ENCODE data around the gene PPM1D. TPM values are rescaled to one million over a fixed set of nuclear protein-coding genes. Genes with fewer than 3 reads are reported as not detected.
A peak's percentile ranks its signal among the peaks of the same experiment; 100 is the strongest.
"Not testable (repeated sequence)": the region's sequence is repeated elsewhere in the genome, so short reads cannot be mapped to it uniquely, and the experiment has no call there.

Gene PPM1D
- polyA plus RNA-seq (ENCODE audit: insufficient read length in 4 of 4): 10 to 100 TPM; 19.2 to 27.2 (median 25.2) TPM

DNA sequence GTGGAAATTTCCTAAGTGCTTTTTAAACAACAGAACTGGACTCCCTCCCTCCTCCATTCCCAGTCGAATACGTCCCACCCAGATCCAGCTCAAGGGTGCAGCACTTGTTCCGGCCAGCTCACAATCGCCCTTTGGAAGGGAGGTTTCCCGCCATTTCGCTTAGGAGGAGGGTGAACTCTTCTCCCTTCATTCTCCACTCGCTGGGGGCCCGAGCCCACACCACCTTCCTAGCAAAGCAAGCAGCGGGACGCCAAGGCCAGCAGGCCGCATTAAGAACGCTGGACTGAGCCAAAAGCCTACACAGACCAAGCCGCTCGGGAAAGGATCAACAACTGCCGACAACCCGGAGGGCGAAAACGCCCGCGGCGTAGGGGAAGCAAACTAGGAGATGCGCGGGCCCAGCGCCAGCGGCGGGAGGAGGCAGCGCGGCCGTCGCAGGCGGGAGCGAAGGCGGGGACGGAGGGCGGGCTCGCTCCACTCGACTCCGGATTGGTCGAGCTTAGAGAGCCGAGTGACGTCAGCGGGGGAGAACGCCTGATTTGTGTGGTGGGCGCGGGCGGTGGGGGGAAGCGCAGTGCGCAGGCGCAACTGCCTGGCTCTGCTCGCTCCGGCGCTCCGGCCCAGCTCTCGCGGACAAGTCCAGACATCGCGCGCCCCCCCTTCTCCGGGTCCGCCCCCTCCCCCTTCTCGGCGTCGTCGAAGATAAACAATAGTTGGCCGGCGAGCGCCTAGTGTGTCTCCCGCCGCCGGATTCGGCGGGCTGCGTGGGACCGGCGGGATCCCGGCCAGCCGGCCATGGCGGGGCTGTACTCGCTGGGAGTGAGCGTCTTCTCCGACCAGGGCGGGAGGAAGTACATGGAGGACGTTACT is at the start of gene PPM1D:
Gene PPM1D, plus strand, starts transcription at position 574 of the 870 bp plus-strand sequence. Its CDS starts 222 bp downstream, at position 796.
- peak; percentile 98 to 100 (median 98) for DNase-seq (ENCODE audit: low read depth in 4 of 4, low spot score in 3 of 4)

DNA sequence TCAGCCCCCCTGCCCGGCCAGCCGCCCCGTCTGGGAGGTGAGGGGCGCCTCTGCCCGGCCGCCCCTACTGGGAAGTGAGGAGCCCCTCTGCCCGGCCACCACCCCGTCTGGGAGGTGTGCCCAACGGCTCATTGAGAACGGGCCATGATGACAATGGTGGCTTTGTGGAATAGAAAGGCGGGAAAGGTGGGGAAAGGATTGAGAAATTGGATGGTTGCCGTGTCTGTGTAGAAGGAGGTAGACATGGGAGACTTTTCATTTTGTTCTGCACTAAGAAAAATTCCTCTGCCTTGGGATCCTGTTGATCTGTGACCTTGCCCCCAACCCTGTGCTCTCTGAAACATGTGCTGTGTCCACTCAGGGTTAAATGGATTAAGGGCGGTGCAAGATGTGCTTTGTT is 47.7 kb upstream of the PPM1D start:
- not testable (repeated sequence) for DNase-seq (ENCODE audit: low read depth in 4 of 4, low spot score in 3 of 4)

- DNase-seq (ENCODE audit: low read depth in 4 of 4, low spot score in 3 of 4): no peak
These were observed 45.6 kb upstream of the PPM1D start for GRCh38 chr17:60554377-60554788.

GRCh38 chr17:60555786-60556185 is 44.2 kb upstream of the PPM1D start:
- no peak for DNase-seq (ENCODE audit: low read depth in 4 of 4, low spot score in 3 of 4)

GRCh38 chr17:60557805-60558204 is 42.2 kb upstream of the PPM1D start:
- no peak for DNase-seq (ENCODE audit: low read depth in 4 of 4, low spot score in 3 of 4)

GRCh38 chr17:60559659-60559994 is 40.4 kb upstream of the PPM1D start:
- no peak for DNase-seq (ENCODE audit: low read depth in 4 of 4, low spot score in 3 of 4)

DNA sequence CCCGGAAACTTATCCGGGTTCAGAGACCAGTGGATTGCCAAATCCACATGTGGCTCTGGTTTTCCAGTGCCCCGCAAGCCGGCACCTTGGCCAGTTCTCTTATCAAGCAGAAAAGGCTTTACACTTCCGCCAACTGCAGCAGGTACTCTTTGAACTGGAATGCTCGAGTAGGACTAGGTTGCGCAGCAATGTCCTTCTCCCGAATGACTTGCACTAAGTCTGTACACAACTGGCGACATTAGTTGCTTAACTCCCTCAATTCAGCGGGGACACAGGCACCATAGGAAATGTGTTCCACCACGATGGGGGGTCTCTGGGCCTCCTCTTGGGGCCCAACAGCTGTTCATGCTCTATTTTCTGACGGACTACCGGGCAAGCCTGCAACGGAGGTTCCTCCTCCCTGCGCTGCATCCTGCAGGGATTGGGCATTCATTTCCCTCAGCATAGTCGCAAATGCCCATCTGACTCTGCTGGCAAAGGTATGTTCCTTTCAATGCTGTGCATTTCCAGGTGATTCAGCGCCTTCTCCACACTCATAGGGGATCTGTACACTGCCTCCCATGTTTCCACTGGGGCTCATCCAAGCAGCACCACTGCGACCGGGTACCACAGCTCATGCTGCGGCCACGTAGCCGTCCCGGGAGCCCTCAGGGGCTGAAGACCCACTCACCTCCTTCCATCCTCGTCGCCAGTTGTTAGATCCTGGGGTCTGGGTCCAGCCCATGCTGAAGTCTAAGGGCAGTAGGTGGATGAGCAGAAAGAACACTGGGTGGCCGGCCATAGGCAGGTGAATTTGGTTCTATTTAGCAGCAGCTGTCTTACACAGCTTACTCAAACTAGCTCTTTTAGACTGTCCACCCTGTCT is 39.8 kb upstream of the PPM1D start:
- no peak for DNase-seq (ENCODE audit: low read depth in 4 of 4, low spot score in 3 of 4)

DNA sequence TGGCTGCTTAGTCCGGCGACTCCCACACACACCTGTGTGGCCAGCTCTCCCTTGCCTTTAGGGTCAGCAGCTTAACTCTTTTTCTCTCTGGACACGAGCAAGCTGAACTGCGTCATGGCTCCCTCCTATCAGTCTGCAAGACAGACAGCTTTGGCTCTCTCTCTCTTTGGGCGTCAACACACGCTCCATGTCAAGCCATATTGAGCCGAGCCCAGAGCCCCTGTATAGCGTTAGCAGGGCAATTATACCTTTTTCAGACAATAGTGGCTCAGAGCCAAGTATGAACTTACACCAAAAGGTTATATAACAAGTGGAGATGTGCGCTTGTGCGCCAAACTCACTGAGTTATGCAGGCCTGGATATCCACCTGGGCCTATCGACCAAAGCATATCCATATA is 39.1 kb upstream of the PPM1D start:
- no peak for DNase-seq (ENCODE audit: low read depth in 4 of 4, low spot score in 3 of 4)

DNA sequence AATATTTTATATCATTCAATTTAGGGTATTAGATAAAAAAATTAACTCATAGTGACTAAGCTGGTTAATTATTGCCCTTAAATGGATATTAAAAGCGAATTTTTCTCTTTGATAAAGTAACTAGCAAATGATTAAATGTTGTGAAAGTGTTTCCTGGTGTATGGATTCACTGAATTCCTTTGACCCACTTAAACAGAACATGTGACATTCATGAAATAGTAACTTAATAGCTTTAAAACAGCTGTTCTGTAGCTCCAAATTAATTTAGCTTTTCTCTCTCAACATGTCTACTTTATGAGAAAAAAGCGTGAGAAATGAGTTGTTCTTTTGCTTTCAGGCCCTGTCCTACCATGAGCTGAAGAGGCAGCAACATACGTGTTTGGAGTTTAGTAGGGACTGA is 37.6 kb upstream of the PPM1D start:
- no peak for DNase-seq (ENCODE audit: low read depth in 4 of 4, low spot score in 3 of 4)

DNA sequence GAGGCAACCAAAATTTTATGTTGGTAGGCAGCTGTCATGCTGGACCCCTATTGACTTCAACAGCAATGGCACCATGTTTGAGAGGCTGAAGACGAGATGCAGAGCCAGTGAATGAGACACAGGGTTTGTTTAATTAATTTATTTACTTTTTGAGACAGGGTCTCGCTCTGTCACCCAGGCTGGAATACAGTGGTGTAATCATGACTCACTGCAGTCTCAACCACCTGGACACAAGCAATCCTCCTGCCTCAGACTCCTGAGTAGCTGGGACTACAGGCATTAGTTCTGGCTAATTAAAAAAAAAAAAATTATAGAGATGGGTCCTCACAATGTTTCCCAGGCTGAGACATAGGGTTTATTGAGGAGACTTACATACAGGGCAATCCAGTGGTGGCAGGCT is 36.2 kb upstream of the PPM1D start:
- no peak for DNase-seq (ENCODE audit: low read depth in 4 of 4, low spot score in 3 of 4)

DNA sequence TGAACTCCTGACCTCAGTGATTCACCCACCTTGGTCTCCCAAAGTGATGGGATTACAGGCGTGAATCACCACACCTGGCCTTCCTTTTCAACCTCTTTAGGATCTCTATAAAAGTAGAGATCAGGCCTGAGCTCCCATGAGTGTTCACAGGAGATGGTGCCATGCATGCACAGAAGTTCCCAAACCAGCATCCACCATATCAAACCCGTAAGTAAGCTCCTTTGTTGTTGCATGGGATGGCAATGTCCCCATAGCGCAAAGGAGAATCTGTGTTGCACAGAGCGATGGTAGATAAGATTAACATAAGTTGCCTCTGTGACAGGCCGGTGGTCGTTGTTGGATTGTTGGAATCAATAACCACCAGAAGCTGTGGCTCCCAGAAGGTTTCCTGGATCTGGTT is 34.8 kb upstream of the PPM1D start:
- no peak for DNase-seq (ENCODE audit: low read depth in 4 of 4, low spot score in 3 of 4)

GRCh38 chr17:60573236-60574051 is 26.5 kb upstream of the PPM1D start:
- no peak for DNase-seq (ENCODE audit: low read depth in 4 of 4, low spot score in 3 of 4)

- DNase-seq (ENCODE audit: low read depth in 4 of 4, low spot score in 3 of 4): no peak
These were observed 22.7 kb upstream of the PPM1D start for GRCh38 chr17:60577147-60577915.

GRCh38 chr17:60579090-60579489 is 20.9 kb upstream of the PPM1D start:
- no peak for DNase-seq (ENCODE audit: low read depth in 4 of 4, low spot score in 3 of 4)

DNA sequence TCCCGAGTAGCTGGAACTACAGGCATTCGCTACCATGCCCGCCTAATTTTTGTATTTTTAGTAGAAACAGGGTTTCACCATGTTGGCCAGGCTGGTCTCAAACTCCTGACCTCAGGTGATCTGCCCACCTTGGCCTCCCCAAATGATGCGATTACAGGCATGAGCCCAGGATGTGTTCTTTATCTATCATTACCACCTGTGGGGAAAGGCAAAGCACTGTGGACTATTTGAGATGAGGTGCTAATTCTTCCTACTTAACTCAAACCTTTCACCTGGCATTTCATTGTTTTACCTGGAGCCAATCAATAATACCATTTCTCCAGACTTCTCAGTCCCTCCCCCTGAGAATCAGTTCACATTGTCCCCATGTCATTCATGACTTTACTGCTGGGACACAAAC is 20.4 kb upstream of the PPM1D start:
- no peak for DNase-seq (ENCODE audit: low read depth in 4 of 4, low spot score in 3 of 4)

DNA sequence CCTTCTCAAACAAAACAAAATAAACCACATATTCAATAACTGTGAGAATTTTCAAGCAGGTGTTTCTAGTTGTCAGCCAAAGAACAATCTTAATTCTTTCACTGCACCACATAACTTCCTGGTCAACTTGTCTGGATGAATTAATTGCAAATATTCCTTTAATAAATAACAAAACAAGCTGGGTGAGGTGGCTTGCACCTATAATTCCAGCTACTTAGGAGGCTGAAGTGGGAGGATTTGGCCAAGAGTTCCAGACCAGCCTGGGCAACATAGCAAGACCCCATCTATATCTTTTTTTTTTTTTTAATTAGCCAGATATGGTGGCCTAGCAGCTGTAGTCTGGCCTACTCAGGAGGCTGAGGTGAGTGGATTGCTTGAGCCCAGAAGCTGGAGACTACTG is 17.0 kb upstream of the PPM1D start:
- DNase-seq (ENCODE audit: low read depth in 4 of 4, low spot score in 3 of 4): no peak

DNA sequence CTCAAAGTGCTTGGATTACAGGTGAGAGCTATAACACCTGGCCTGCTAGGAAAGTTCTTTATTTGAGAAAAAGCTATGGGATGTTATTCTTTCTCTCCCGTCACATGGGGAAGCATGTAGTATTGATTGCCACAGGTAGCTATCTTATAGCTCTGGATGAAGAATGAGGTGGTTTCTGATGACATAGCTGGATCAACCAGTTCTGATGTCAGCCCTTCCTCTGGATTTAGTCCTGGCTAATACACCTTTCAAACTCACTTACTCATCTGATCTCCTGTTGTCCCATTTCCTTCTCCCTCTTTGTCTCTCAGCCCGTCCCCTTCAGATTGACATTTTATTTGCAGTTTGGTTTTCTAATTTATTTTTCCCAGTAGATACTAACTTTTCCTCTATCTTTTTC is 14.1 kb upstream of the PPM1D start:
- DNase-seq (ENCODE audit: low read depth in 4 of 4, low spot score in 3 of 4): no peak

DNA sequence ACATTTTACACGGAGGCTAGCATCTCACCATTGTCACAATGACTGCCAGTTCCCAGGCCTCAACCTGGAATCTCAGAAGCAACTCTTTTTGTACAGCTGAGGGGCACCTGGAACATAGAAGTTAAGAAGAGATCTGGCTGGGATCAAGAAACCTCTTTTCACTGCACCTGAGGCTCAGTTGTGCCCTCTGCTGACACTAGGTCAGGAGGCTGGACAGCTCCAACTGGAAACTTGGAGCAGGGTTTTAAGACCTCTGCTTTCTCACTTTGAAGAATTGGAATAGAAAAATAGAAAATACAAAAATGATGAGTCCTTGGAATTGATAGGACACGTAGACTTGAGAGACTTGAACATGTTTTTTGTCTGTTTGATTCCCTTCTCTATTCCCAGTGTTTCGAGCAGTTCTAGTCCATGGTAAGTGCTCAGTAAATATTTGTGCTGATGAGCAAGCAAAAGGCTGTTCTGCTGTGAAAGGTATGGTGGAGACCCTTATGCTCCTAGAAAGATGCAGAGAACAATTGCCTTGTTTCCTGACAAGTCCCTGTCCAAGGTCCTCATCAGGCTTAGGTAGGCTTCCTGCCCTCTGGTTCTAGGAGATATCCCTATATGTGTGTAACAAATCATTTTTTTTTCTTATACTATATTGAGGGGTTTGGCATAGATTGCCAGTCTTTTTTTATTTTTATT is 13.6 kb upstream of the PPM1D start:
- no peak for DNase-seq (ENCODE audit: low read depth in 4 of 4, low spot score in 3 of 4)

- DNase-seq (ENCODE audit: low read depth in 4 of 4, low spot score in 3 of 4): no peak
These were observed 9.9 kb upstream of the PPM1D start for GRCh38 chr17:60590070-60590469.

DNA sequence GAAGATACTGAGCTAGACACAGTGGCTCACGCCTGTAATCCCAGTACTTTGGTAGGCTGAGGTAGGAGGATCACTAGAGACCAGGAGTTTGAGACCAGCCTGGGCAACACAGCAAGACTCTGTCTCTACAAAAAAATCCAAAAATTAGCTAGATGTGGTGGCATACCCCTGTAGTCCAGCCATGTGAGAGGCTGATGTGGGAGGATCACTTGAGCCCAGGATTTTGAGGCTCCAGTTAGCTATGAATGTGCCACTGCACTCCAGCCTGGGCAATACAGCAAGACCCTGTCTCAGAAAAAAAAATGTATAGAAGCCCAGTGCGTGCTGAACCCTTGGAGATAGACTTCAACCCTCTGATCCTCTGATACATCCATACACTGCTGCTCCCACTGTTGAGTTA is 7.2 kb upstream of the PPM1D start:
- no peak for DNase-seq (ENCODE audit: low read depth in 4 of 4, low spot score in 3 of 4)
